Suprapubic skin (tissue), 3 donors: ENCODE results near the gene RBPJL.

Source experiments
- CTCF ChIP-seq, 2 donors: fragments of 200-600 bp in 1 of 2; fragments of 450-650 bp in 1 of 2; sonication (generic) in 1 of 2; IDR thresholded peaks; one replicate each; pipeline ENCODE4 v1.5.1; 2016 to 2019; ENCODE audit warnings: antibody characterized with exemption in 2 of 2, mild to moderate bottlenecking in 1 of 2, moderate library complexity in 1 of 2
- EP300 ChIP-seq: sonication (generic); formaldehyde crosslinking; IDR thresholded peaks from one replicate; pipeline ENCODE4 v1.6.1; 2017; ENCODE audit warnings: antibody characterized with exemption
- POLR2A ChIP-seq, 2 donors: fragments of 450-650 bp; IDR thresholded peaks; one replicate each; pipeline ENCODE4 v1.6.1; 2017; ENCODE audit warnings: antibody characterized with exemption in 2 of 2, mild to moderate bottlenecking in 2 of 2, moderate library complexity in 2 of 2

DNA sequence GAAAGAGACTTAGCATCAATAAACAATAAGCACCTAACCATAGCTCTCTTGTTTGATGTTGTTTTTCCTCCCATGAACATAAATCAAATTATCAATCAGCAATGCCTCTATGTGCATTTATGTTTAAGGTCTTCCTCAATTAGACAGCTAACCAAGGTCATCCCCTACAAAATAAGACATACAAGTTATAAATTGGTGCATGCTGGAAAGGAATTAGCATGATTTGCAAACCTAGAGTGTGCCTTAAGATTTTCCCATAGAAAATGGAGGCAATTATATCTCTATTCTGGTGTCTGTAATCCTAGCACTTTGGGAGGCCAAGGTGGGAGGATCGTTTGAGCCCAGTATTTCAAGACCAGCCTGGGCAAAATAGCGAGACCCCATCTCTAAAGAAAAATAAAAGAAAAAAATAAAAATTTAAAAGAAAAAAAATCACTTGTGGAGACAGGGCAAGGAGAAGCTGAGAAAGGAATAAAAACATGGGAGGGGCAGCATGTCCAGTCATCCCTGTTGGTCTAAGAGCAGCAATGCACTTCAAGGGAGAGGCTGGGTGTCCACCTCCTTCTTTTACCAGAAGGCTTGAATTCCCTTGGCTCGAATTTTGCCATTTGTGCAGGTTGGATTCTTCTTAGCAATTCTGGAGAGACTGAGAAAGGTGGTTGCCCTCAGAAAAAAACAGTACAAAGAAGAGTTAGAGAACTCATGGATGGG lies 42.9 kb upstream of the RBPJL start:
- TF ChIP-seq CTCF (IDR thresholded peaks at IDR 0.05) (no peak), POLR2A (IDR thresholded peaks at IDR 0.05) (no peak), EP300 (no peak)
